GM18519 (cell line): Measurements from ENCODE around the gene YPEL5.
"Not testable (repeated sequence)": the region's sequence is repeated elsewhere in the genome, so short reads cannot be mapped to it uniquely, and the experiment has no call there.

Experiments used
- ATAC-seq: cut with Tn5 transposase; IDR thresholded peaks from one replicate; pipeline ENCODE4 v1.9.1; 2021; ENCODE audit warnings: mild to moderate bottlenecking, moderate library complexity; ENCODE audit not compliant: unreplicated experiment, low FRiP score

Gene YPEL5

GRCh38 chr2:30146337-30147195, at the start of gene YPEL5:
Gene YPEL5, plus strand, starts transcription at chr2:30147007. Its CDS starts 9,645 bp downstream, at chr2:30156652.
- ATAC-seq, result peak; percentile 91

GRCh38 chr2:30098266-30099005, 48.4 kb upstream of the YPEL5 start:
- ATAC-seq, result no peak

GRCh38 chr2:30099366-30099765, 47.4 kb upstream of the YPEL5 start:
- ATAC-seq, result not testable (repeated sequence)

- not testable (repeated sequence) for ATAC-seq
Measured at GRCh38 chr2:30100691-30101090, 46.1 kb upstream of the YPEL5 start.

- ATAC-seq, result no peak
Measured at GRCh38 chr2:30104307-30104706, 42.5 kb upstream of the YPEL5 start.

GRCh38 chr2:30105556-30105955, 41.3 kb upstream of the YPEL5 start:
- ATAC-seq, result no peak

GRCh38 chr2:30106543-30106942, 40.3 kb upstream of the YPEL5 start:
- ATAC-seq, result no peak

GRCh38 chr2:30108192-30108591, 38.6 kb upstream of the YPEL5 start:
- ATAC-seq, result no peak

GRCh38 chr2:30108851-30109250, 38.0 kb upstream of the YPEL5 start:
- ATAC-seq, result no peak

GRCh38 chr2:30109856-30110255, 37.0 kb upstream of the YPEL5 start:
- no peak for ATAC-seq

GRCh38 chr2:30110773-30111172, 36.0 kb upstream of the YPEL5 start:
- ATAC-seq, result no peak

GRCh38 chr2:30111186-30111585, 35.6 kb upstream of the YPEL5 start:
- not testable (repeated sequence) for ATAC-seq

- ATAC-seq, result no peak
Measured at GRCh38 chr2:30112561-30112960, 34.2 kb upstream of the YPEL5 start.

GRCh38 chr2:30113617-30114293, 33.1 kb upstream of the YPEL5 start:
- ATAC-seq, result no peak

- no peak for ATAC-seq
Measured at GRCh38 chr2:30115141-30115980, 31.4 kb upstream of the YPEL5 start.

GRCh38 chr2:30115981-30116285, 30.9 kb upstream of the YPEL5 start:
- ATAC-seq, result no peak

GRCh38 chr2:30122362-30122761, 24.4 kb upstream of the YPEL5 start:
- no peak for ATAC-seq

GRCh38 chr2:30127016-30127893, 19.6 kb upstream of the YPEL5 start:
- ATAC-seq, result no peak

GRCh38 chr2:30134582-30134981, 12.2 kb upstream of the YPEL5 start:
- ATAC-seq, result no peak
